Caco-2 (cell line): ENCODE data around the gene UGP2. TPM values are rescaled to one million over a fixed set of nuclear protein-coding genes. Genes with fewer than 3 reads are reported as not detected.
A peak's percentile ranks its signal among the peaks of the same experiment; 100 is the strongest.

Experiments
- BruUV-seq: library from RNA; stranded (reverse); fragments of 400-500 nt; replicated peaks from 2 replicates; lab custom pipeline; 2021; lab: Mats Ljungman, UMichigan
- CTCF ChIA-PET: fragments of 300-600 bp; sonication (Branson Sonifier 250); formaldehyde crosslinking; loops from one replicate; lab custom pipeline; 2022; ENCODE audit warnings: antibody characterized with exemption; lab: Charles Lee
- POLR2A ChIA-PET: fragments of 300-600 bp; sonication (Branson Sonifier 250); formaldehyde crosslinking; loops from one replicate; lab custom pipeline; 2022; ENCODE audit warnings: antibody characterized with exemption; lab: Charles Lee
- DNase-seq, 2 experiments: peaks; one replicate each; pipeline versions ENCODE4 v3.0.0 to v3.0.0-alpha.2; 2020 to 2022
- H3K27me3 ChIP-seq: replicated peaks from 2 replicates; pipeline ENCODE4 v1.6.0; 2011; ENCODE audit warnings: low read length; ENCODE audit not compliant: control insufficient read depth, insufficient read depth
- H3K36me3 ChIP-seq: 2 replicates; pipeline ENCODE4 v1.5.1; 2011; ENCODE audit warnings: low read length; ENCODE audit not compliant: control insufficient read depth, insufficient read depth
- H3K4me1 ChIP-seq: fragments of 250-450 bp; sonication (Bioruptor Pico); 2 replicates; pipeline ENCODE4 v1.5.1; 2020; ENCODE audit warnings: mild to moderate bottlenecking
- H3K4me3 ChIP-seq: 2 replicates; pipeline ENCODE4 v1.5.1; 2011; ENCODE audit warnings: low read depth, mild to moderate bottlenecking, control low read depth, low read length
- H3K9me3 ChIP-seq: fragments of 250-450 bp; sonication (Bioruptor Pico); 2 replicates; pipeline ENCODE4 v1.5.1; 2020; ENCODE audit warnings: mild to moderate bottlenecking, moderate library complexity
- H3K27ac Mint-ChIP-seq: one replicate; pipeline ENCODE4 v1.8.0; 2022; ENCODE audit warnings: mixed read lengths; ENCODE audit not compliant: unreplicated experiment
- H3K27me3 Mint-ChIP-seq: one replicate; pipeline ENCODE4 v1.8.0; 2022; ENCODE audit warnings: mixed read lengths; ENCODE audit not compliant: insufficient read depth, unreplicated experiment
- H3K36me3 Mint-ChIP-seq: one replicate; pipeline ENCODE4 v1.8.0; 2022; ENCODE audit warnings: mild to moderate bottlenecking, mixed read lengths; ENCODE audit not compliant: insufficient read depth, unreplicated experiment
- H3K4me1 Mint-ChIP-seq: one replicate; pipeline ENCODE4 v1.8.0; 2022; ENCODE audit warnings: low read depth, mixed read lengths; ENCODE audit not compliant: unreplicated experiment
- H3K4me3 Mint-ChIP-seq: one replicate; pipeline ENCODE4 v1.8.0; 2022; ENCODE audit warnings: mild to moderate bottlenecking, moderate library complexity, mixed read lengths; ENCODE audit not compliant: unreplicated experiment
- H3K9me3 Mint-ChIP-seq: one replicate; pipeline ENCODE4 v1.8.0; 2022; ENCODE audit warnings: mixed read lengths; ENCODE audit not compliant: unreplicated experiment
- intact Hi-C: fragments of 100-400 bp; cut with micrococcal nuclease; formaldehyde crosslinking; loops from one replicate; pipeline ENCODE4 v1.10.0; 2022; ENCODE audit not compliant: unreplicated experiment
- total RNA-seq: library from RNA; stranded (reverse); gene quantifications from 2 replicates; pipeline ENCODE4 v1.2.3, GENCODE V29; 2022
- TF ChIP-seq, protein P1 (sequence below), 2 experiments: fragments of 200-600 bp in 1 of 2; IDR thresholded peaks; 1 replicate in 1 of 2; 2 replicates in 1 of 2; pipeline versions ENCODE4 v1.5.1 to v1.8.0; 2011 to 2022; ENCODE audit warnings: antibody characterized with exemption in 1 of 2, control low read depth in 1 of 2, inconsistent platforms in 1 of 2, low read depth in 1 of 2, low read length in 1 of 2, mild to moderate bottlenecking in 1 of 2, moderate library complexity in 1 of 2; ENCODE audit not compliant: insufficient read depth in 1 of 2, severe bottlenecking in 1 of 2, unreplicated experiment in 1 of 2

The UGP2 gene
- total RNA-seq, 1 experiment from 2014 or later = 307 TPM

- no peak for DNase-seq
- ChIA-PET CTCF (interaction anchor here (0.5 kb wide), 1 partner anchor 16 kb away, joined by 3 read pairs; no protein-coding TSS in a partner anchor), POLR2A (no interaction called here)
- H3K27ac Mint-ChIP-seq = peak overlapping the region; percentile 69
- no peaks in the 10 kb centered on the region for H3K36me3 ChIP-seq
- peaks cover 61% of the 10 kb centered on the region for H3K4me1 Mint-ChIP-seq
- H3K4me1 ChIP-seq = peaks cover 62% of the 10 kb centered on the region
- no peak overlapping the region for H3K4me3 Mint-ChIP-seq
- intact Hi-C loops = no loop called here
- H3K27me3 Mint-ChIP-seq = no peaks in the 10 kb centered on the region
- no TSS peak for BruUV-seq
- H3K9me3 ChIP-seq = no peaks in the 10 kb centered on the region
- no peaks in the 10 kb centered on the region for H3K27me3 ChIP-seq
- H3K36me3 Mint-ChIP-seq = peaks cover 29% of the 10 kb centered on the region
- H3K4me3 ChIP-seq = no peak overlapping the region
- no peaks in the 10 kb centered on the region for H3K9me3 Mint-ChIP-seq
- TF ChIP-seq, protein P1, sequence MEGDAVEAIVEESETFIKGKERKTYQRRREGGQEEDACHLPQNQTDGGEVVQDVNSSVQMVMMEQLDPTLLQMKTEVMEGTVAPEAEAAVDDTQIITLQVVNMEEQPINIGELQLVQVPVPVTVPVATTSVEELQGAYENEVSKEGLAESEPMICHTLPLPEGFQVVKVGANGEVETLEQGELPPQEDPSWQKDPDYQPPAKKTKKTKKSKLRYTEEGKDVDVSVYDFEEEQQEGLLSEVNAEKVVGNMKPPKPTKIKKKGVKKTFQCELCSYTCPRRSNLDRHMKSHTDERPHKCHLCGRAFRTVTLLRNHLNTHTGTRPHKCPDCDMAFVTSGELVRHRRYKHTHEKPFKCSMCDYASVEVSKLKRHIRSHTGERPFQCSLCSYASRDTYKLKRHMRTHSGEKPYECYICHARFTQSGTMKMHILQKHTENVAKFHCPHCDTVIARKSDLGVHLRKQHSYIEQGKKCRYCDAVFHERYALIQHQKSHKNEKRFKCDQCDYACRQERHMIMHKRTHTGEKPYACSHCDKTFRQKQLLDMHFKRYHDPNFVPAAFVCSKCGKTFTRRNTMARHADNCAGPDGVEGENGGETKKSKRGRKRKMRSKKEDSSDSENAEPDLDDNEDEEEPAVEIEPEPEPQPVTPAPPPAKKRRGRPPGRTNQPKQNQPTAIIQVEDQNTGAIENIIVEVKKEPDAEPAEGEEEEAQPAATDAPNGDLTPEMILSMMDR (IDR thresholded peaks at IDR 0.05; ENCODE audit: insufficient read depth in 1 of 2, low read depth in 1 of 2, low read length in 1 of 2, severe bottlenecking in 1 of 2, unreplicated experiment in 1 of 2) = no peak
Observed at GRCh38 chr2:63849381-63850203, 7.9 kb downstream of the UGP2 start.

DNA sequence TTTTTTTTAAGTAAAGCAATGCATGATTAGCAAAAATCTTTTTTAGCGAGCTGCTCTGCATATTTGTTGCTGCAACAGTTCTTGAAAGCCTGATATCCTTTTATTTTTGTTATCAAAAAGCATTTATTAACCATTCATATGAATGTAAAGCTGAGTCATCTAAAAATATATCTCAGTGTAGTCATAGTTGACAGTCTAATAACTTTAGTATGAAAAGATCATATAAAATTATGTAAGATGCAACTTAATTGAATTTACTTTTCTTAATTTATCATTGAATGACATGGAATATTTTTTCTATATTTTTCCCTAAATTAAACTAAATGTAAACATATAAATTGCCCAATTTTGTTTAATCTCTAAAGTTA, 8.5 kb downstream of the UGP2 start:
- Mint-ChIP-seq H3K9me3 (no peaks in the 10 kb centered on the region), H3K4me3 (no peak overlapping the region), H3K4me1 (peaks cover 61% of the 10 kb centered on the region), H3K27ac (no peak overlapping the region), H3K36me3 (peaks cover 25% of the 10 kb centered on the region), H3K27me3 (no peaks in the 10 kb centered on the region)
- H3K4me3 ChIP-seq = no peak overlapping the region
- no peaks in the 10 kb centered on the region for H3K27me3 ChIP-seq
- no peaks in the 10 kb centered on the region for H3K36me3 ChIP-seq
- intact Hi-C loops = no loop called here
- BruUV-seq = no TSS peak
- TF ChIP-seq, protein P1 (IDR thresholded peaks at IDR 0.05; ENCODE audit: insufficient read depth in 1 of 2, low read depth in 1 of 2, low read length in 1 of 2, severe bottlenecking in 1 of 2, unreplicated experiment in 1 of 2) = no peak
- ChIA-PET POLR2A (no interaction called here), CTCF (no interaction called here)
- no peak for DNase-seq
- no peaks in the 10 kb centered on the region for H3K9me3 ChIP-seq
- peaks cover 56% of the 10 kb centered on the region for H3K4me1 ChIP-seq

- CTCF ChIA-PET = no interaction called here
- Mint-ChIP-seq H3K27ac (no peak overlapping the region), H3K9me3 (no peaks in the 10 kb centered on the region)
Observed at GRCh38 chr2:63850649-63851048, 9.0 kb downstream of the UGP2 start.

More at GRCh38 chr2:63850649-63851048, 9.0 kb downstream of the UGP2 start:
- Histone ChIP-seq H3K4me3 (no peak overlapping the region), H3K9me3 (no peaks in the 10 kb centered on the region), H3K27me3 (no peaks in the 10 kb centered on the region), H3K36me3 (no peaks in the 10 kb centered on the region), H3K4me1 (peaks cover 53% of the 10 kb centered on the region)
- no peak for DNase-seq
- TF ChIP-seq, protein P1 (IDR thresholded peaks at IDR 0.05; ENCODE audit: insufficient read depth in 1 of 2, low read depth in 1 of 2, low read length in 1 of 2, severe bottlenecking in 1 of 2, unreplicated experiment in 1 of 2) = no peak
- intact Hi-C loops = no loop called here
- Mint-ChIP-seq H3K4me3 (no peak overlapping the region), H3K36me3 (peaks cover 23% of the 10 kb centered on the region), H3K4me1 (peaks cover 58% of the 10 kb centered on the region), H3K27me3 (no peaks in the 10 kb centered on the region)
- POLR2A ChIA-PET = no interaction called here
- no TSS peak for BruUV-seq
